A549 (cell line): ENCODE measurements around the gene SULT1C4. TPM values are rescaled to one million over a fixed set of nuclear protein-coding genes. Genes with fewer than 3 reads are reported as not detected.

Source experiments
- ATAC-seq, 2 experiments: fragments of 200-7000 bp in 1 of 2; fragments of >200 bp in 1 of 2; cut with Nextera tagmentation in 1 of 2; cut with Tn5 transposase in 1 of 2; 3 replicates each; pipeline versions ENCODE4 v1.8.0 to v1.9.1; 2018 to 2020; ENCODE audit warnings: mild to moderate bottlenecking in 1 of 2, moderate library complexity in 1 of 2
- CTCF ChIA-PET: fragments of 300-600 bp; sonication (Branson Sonifier 250); formaldehyde crosslinking; extraction: SDS; loops from one replicate; lab custom pipeline; 2021; ENCODE audit warnings: antibody characterized with exemption, inconsistent platforms; lab: Yijun Ruan, JAX
- POLR2A ChIA-PET: fragments of 350-600 bp; formaldehyde crosslinking; extraction: SDS; loops from one replicate; lab custom pipeline; 2021; ENCODE audit warnings: antibody characterized with exemption, inconsistent platforms; lab: Yijun Ruan, JAX
- DNase-seq, 2 experiments: peaks; one replicate each; pipeline versions ENCODE4 v3.0.0 to v3.0.0-alpha.2; 2011 to 2016; ENCODE audit warnings: low read depth in 1 of 2, low spot score in 1 of 2
- FAIRE-seq: peaks from 2 replicates; lab custom pipeline; 2011; peaks lifted over from hg19 to GRCh38; lab: Jason Lieb, UNC
- H3K27ac ChIP-seq, 2 experiments: fragments of >200 bp; sonication (Bioruptor Twin); formaldehyde crosslinking; 3 replicates each; pipeline ENCODE4 v1.5.1; 2016 to 2017
- H3K4me1 ChIP-seq: fragments of >200 bp; sonication (Bioruptor Twin); formaldehyde crosslinking; 3 replicates; pipeline ENCODE4 v1.6.1; 2016
- H3K4me2 ChIP-seq: fragments of >200 bp; sonication (Bioruptor Twin); formaldehyde crosslinking; 3 replicates; pipeline ENCODE4 v1.6.1; 2016
- H3K4me3 ChIP-seq: fragments of >200 bp; sonication (Bioruptor Twin); formaldehyde crosslinking; 3 replicates; pipeline ENCODE4 v1.5.1; 2016
- H3K9me3 ChIP-seq: fragments of >200 bp; sonication (Bioruptor Twin); formaldehyde crosslinking; 3 replicates; pipeline ENCODE4 v1.6.1; 2016
- BHLHE40 ChIP-seq: IDR thresholded peaks from 2 replicates; pipeline ENCODE4 v1.6.1; 2012; ENCODE audit warnings: low read depth, low read length, inconsistent platforms
- CBX8 ChIP-seq: fragments of 200-600 bp; sonication (generic); IDR thresholded peaks from 2 replicates; pipeline ENCODE4 v1.6.1; 2016
- CEBPB ChIP-seq, 2 experiments: fragments of >200 bp in 1 of 2; sonication (Bioruptor Twin) in 1 of 2; formaldehyde crosslinking in 1 of 2; IDR thresholded peaks; 2 replicates each; pipeline ENCODE4 v1.6.1; 2012 to 2016
- CHD2 ChIP-seq: fragments of 150-350 bp; IDR thresholded peaks from 2 replicates; pipeline ENCODE4 v1.6.1; 2014; ENCODE audit warnings: low read length; ENCODE audit not compliant: partially characterized antibody
- CHD4 ChIP-seq: fragments of 200-600 bp; sonication (generic); IDR thresholded peaks from 2 replicates; pipeline ENCODE4 v1.6.1; 2016; ENCODE audit warnings: antibody characterized with exemption, mild to moderate bottlenecking, borderline replicate concordance
- ELK1 ChIP-seq: fragments of 150-350 bp; IDR thresholded peaks from 2 replicates; pipeline ENCODE4 v1.6.1; 2014; ENCODE audit warnings: low read depth, mild to moderate bottlenecking, low read length
- EP300 ChIP-seq, 2 experiments: fragments of >200 bp; sonication (Bioruptor Twin); formaldehyde crosslinking; IDR thresholded peaks; 2 replicates in 1 of 2; 3 replicates in 1 of 2; pipeline ENCODE4 v1.6.1; 2016 to 2017
- ESRRA ChIP-seq: fragments of 150-350 bp; IDR thresholded peaks from 2 replicates; pipeline ENCODE4 v1.6.1; 2014; ENCODE audit warnings: mild to moderate bottlenecking, low read length, borderline replicate concordance
- FOSB ChIP-seq: fragments of 250-450 bp; sonication (Bioruptor Pico); IDR thresholded peaks from 2 replicates; pipeline ENCODE4 v1.5.0; 2020; ENCODE audit warnings: mild to moderate bottlenecking, moderate library complexity
- FOSL2 ChIP-seq, 2 experiments: fragments of 450-650 bp in 1 of 2; fragments of >200 bp in 1 of 2; sonication (Bioruptor Twin) in 1 of 2; formaldehyde crosslinking; IDR thresholded peaks; 2 replicates each; pipeline versions ENCODE4 v1.5.0 to v1.6.1; 2016 to 2020; ENCODE audit warnings: mild to moderate bottlenecking in 1 of 2, moderate library complexity in 1 of 2
- FOXS1 ChIP-seq: fragments of 250-450 bp; sonication (Bioruptor Pico); IDR thresholded peaks from 2 replicates; pipeline ENCODE4 v1.5.0; 2020; ENCODE audit warnings: mild to moderate bottlenecking, moderate library complexity
- GATA3 ChIP-seq: IDR thresholded peaks from 2 replicates; pipeline ENCODE4 v1.6.1; 2012; ENCODE audit warnings: borderline replicate concordance
- HDAC2 ChIP-seq: fragments of 200-600 bp; sonication (generic); IDR thresholded peaks from 2 replicates; pipeline ENCODE4 v1.6.1; 2016
- HOXB5 ChIP-seq: fragments of 250-450 bp; sonication (Bioruptor Pico); IDR thresholded peaks from 2 replicates; pipeline ENCODE4 v1.5.0; 2020; ENCODE audit warnings: mild to moderate bottlenecking, moderate library complexity
- JUNB ChIP-seq: fragments of >200 bp; sonication (Bioruptor Twin); formaldehyde crosslinking; IDR thresholded peaks from 2 replicates; pipeline ENCODE4 v1.6.1; 2016
- KDM5A ChIP-seq: fragments of 200-600 bp; sonication (generic); IDR thresholded peaks from 2 replicates; pipeline ENCODE4 v1.6.1; 2016; ENCODE audit warnings: antibody characterized with exemption, mild to moderate bottlenecking
- MAFK ChIP-seq: fragments of 450-650 bp; IDR thresholded peaks from 2 replicates; pipeline ENCODE4 v1.6.1; 2014; ENCODE audit not compliant: partially characterized antibody
- MAX ChIP-seq: IDR thresholded peaks from 2 replicates; pipeline ENCODE4 v1.6.1; 2012
- MYC ChIP-seq: IDR thresholded peaks from 2 replicates; pipeline ENCODE4 v1.6.1; 2012; ENCODE audit warnings: mild to moderate bottlenecking, inconsistent platforms, low read length, improper control_type of control experiment, borderline replicate concordance
- NPAS2 ChIP-seq: fragments of 250-450 bp; sonication (Bioruptor Pico); IDR thresholded peaks from 2 replicates; pipeline ENCODE4 v1.8.0; 2022; ENCODE audit warnings: mild to moderate bottlenecking, moderate library complexity, borderline replicate concordance
- NR3C1 ChIP-seq: fragments of >200 bp; sonication (Bioruptor Twin); formaldehyde crosslinking; IDR thresholded peaks from 3 replicates; pipeline ENCODE4 v1.6.1; 2017
- PBX3 ChIP-seq: IDR thresholded peaks from 2 replicates; pipeline ENCODE4 v1.6.1; 2012
- POLR2A ChIP-seq: IDR thresholded peaks from 2 replicates; pipeline ENCODE4 v1.6.1; 2012; ENCODE audit warnings: mild to moderate bottlenecking, low read length
- RAD21 ChIP-seq, 2 experiments: fragments of >200 bp in 1 of 2; sonication (Bioruptor Twin) in 1 of 2; formaldehyde crosslinking in 1 of 2; IDR thresholded peaks in 1 of 2; conservative IDR thresholded peaks in 1 of 2; 2 replicates in 1 of 2; 3 replicates in 1 of 2; pipeline ENCODE4 v1.6.1; 2012 to 2018; ENCODE audit warnings: inconsistent platforms in 1 of 2
- RARB ChIP-seq: fragments of 250-450 bp; sonication (Bioruptor Pico); IDR thresholded peaks from 2 replicates; pipeline ENCODE4 v1.8.0; 2021; ENCODE audit warnings: mild to moderate bottlenecking, moderate library complexity
- RCOR1 ChIP-seq: fragments of 150-350 bp; IDR thresholded peaks from 2 replicates; pipeline ENCODE4 v1.6.1; 2014; ENCODE audit warnings: antibody characterized with exemption, low read length, low read depth
- REST ChIP-seq: fragments of 200-600 bp; sonication (generic); IDR thresholded peaks from 2 replicates; pipeline ENCODE4 v1.6.1; 2016; ENCODE audit warnings: antibody characterized with exemption, mild to moderate bottlenecking, moderate library complexity
- SMC3 ChIP-seq: fragments of >200 bp; sonication (Bioruptor Twin); formaldehyde crosslinking; IDR thresholded peaks from 3 replicates; pipeline ENCODE4 v1.6.1; 2018; ENCODE audit warnings: inconsistent platforms
- TP53 ChIP-seq: fragments of 250-450 bp; sonication (Bioruptor Pico); IDR thresholded peaks from 2 replicates; pipeline ENCODE4 v1.5.0; 2021; ENCODE audit warnings: mild to moderate bottlenecking, moderate library complexity
- ZC3H11A ChIP-seq: fragments of 450-650 bp; IDR thresholded peaks from 2 replicates; pipeline ENCODE4 v1.6.1; 2014; ENCODE audit warnings: antibody characterized with exemption, mild to moderate bottlenecking
- ZNF302 ChIP-seq: fragments of 250-450 bp; sonication (Bioruptor Pico); IDR thresholded peaks from 2 replicates; pipeline ENCODE4 v1.9.0; 2021; ENCODE audit warnings: inconsistent platforms, mild to moderate bottlenecking, moderate library complexity
- WGBS: methylation state at CpG from one replicate; pipeline ENCODE4 v1.1.6; 2017; ENCODE audit errors: missing lambda C conversion rate; 5-methylcytosine and 5-hydroxymethylcytosine counted together
- polyA plus RNA-seq, 4 experiments: library from polyadenylated mRNA; depleted of rRNA in 3 of 4; stranded (reverse); fragments of >200 nt; fragmentation: RNase III in 1 of 4; extraction: RNeasy Plus Mini Kit Qiagen cat#74134 plus additional on column Dnase treatment in 1 of 4; gene quantifications; 2 replicates in 3 of 4; 3 replicates in 1 of 4; pipeline ENCODE4 v1.2.3, GENCODE V29; 2011 to 2017
- TF ChIP-seq, protein P1 (sequence below): fragments of >200 bp; sonication (Bioruptor Twin); formaldehyde crosslinking; IDR thresholded peaks from 3 replicates; pipeline ENCODE4 v1.6.1; 2016
- TF ChIP-seq, protein P2 (sequence below): fragments of >200 bp; sonication (Bioruptor Twin); formaldehyde crosslinking; IDR thresholded peaks from 2 replicates; pipeline ENCODE4 v1.6.1; 2016

The SULT1C4 gene
- polyA plus RNA-seq, 2 of the 4 experiments (the other 2 are of a cell fraction) = 0.05 TPM; not detected in 1

GRCh38 chr2:108385411-108386071, 7.8 kb downstream of the SULT1C4 start (continued):
- TF ChIP-seq MYC = peak; percentile 19; the same call in 1 of the 2 replicates
- TF ChIP-seq CHD4 = no peak
- no peak for TF ChIP-seq POLR2A
- TF ChIP-seq ZC3H11A = no peak
- TF ChIP-seq EP300 (IDR thresholded peaks at IDR 0.05) = peak; percentile 66 to 73; a peak in 3 of 5 replicates
- no peak for TF ChIP-seq ESRRA
- TF ChIP-seq FOSB (CRISPR knock-in tag) = no peak

DNA sequence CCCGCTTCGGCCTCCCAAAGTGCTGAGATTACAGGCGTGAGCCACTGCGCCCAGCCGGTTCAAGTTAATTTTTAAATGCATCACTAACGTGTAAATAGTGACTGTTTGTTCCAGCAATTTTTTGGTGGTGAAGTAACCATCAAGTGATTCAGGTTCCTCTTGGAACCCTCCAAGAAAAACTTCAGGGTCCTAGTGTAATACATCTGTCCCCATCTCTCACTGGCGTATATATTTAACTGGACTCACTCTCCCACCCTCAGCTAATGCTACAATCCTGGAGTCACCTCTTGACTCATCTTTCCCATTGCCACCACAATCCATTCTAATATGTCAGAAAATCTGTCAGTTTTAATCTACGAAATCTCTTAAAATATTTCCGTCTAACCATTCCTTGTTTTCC, 10.3 kb downstream of the SULT1C4 start:
- no peaks in the 10 kb centered on the region; the same call in 2 of the 3 replicates for H3K9me3 ChIP-seq
- ChIA-PET POLR2A (no interaction called here), CTCF (interaction anchor here (0.6 to 1.7 kb wide), 4 partner anchors 9 to 587 kb away, joined by 3 to 6 read pairs (median 4); no protein-coding TSS in a partner anchor)
- H3K4me3 ChIP-seq = no peak overlapping the region
- DNase-seq = peak; percentile 25 to 91
- peaks cover 57% of the 10 kb centered on the region for H3K4me1 ChIP-seq
- 2% methylated on average over 9 of the region's 9 CpGs for WGBS
- ATAC-seq = peak; percentile 79 to 82
- H3K4me2 ChIP-seq = peak overlapping the region; percentile 85
- FAIRE-seq = peak; percentile 51
- H3K27ac ChIP-seq = peak overlapping the region; percentile 90
- TF ChIP-seq FOXS1 (CRISPR knock-in tag) (no peak), CHD2 (no peak), RAD21 (conservative IDR thresholded peaks at IDR 0.05 in 1 of 2, IDR thresholded peaks at IDR 0.05 in 1 of 2) (peak in 1 of 2 experiments; percentile 32; a peak in 2 of 5 replicates), ZNF302 (CRISPR knock-in tag) (no peak), RCOR1 (no peak), ELK1 (no peak), KDM5A (no peak), RARB (CRISPR knock-in tag) (no peak), MAFK (peak; percentile 76), FOSB (CRISPR knock-in tag) (no peak), HOXB5 (0 out of 2 replicates have a peak, but pooled peaks have one; percentile 4), REST (no peak), BHLHE40 (no peak), CBX8 (no peak), SMC3 (0 out of 3 replicates have a peak, but pooled peaks have one; percentile 27), TP53 (CRISPR knock-in tag) (no peak), CEBPB (IDR thresholded peaks at IDR 0.05) (peak in 1 of 2 experiments; percentile 61; a peak in 1 of 4 replicates), GATA3 (peak; percentile 67; the same call in 1 of the 2 replicates), FOSL2 (IDR thresholded peaks at IDR 0.05) (peak; percentile 69), FOSL2 (CRISPR knock-in tag; IDR thresholded peaks at IDR 0.05) (peak; percentile 86), PBX3 (no peak), NR3C1 (no peak), JUNB (peak; percentile 83), NPAS2 (no peak), HDAC2 (no peak), MAX (peak; percentile 55; the same call in 1 of the 2 replicates), EP300 (IDR thresholded peaks at IDR 0.05) (peak; percentile 58 to 74; a peak in 3 of 5 replicates)
- TF ChIP-seq, protein P1, sequence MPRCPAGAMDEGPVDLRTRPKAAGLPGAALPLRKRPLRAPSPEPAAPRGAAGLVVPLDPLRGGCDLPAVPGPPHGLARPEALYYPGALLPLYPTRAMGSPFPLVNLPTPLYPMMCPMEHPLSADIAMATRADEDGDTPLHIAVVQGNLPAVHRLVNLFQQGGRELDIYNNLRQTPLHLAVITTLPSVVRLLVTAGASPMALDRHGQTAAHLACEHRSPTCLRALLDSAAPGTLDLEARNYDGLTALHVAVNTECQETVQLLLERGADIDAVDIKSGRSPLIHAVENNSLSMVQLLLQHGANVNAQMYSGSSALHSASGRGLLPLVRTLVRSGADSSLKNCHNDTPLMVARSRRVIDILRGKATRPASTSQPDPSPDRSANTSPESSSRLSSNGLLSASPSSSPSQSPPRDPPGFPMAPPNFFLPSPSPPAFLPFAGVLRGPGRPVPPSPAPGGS = peak; percentile 76; the same call in 2 of the 3 replicates
- TF ChIP-seq, protein P2, sequence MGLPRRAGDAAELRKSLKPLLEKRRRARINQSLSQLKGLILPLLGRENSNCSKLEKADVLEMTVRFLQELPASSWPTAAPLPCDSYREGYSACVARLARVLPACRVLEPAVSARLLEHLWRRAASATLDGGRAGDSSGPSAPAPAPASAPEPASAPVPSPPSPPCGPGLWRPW = no peak
